ENCODE data around the gene TMEM50A.
"Not testable (repeated sequence)": the region's sequence is repeated elsewhere in the genome, so short reads cannot be mapped to it uniquely, and the experiment has no call there.

TMEM50A gene

DNA sequence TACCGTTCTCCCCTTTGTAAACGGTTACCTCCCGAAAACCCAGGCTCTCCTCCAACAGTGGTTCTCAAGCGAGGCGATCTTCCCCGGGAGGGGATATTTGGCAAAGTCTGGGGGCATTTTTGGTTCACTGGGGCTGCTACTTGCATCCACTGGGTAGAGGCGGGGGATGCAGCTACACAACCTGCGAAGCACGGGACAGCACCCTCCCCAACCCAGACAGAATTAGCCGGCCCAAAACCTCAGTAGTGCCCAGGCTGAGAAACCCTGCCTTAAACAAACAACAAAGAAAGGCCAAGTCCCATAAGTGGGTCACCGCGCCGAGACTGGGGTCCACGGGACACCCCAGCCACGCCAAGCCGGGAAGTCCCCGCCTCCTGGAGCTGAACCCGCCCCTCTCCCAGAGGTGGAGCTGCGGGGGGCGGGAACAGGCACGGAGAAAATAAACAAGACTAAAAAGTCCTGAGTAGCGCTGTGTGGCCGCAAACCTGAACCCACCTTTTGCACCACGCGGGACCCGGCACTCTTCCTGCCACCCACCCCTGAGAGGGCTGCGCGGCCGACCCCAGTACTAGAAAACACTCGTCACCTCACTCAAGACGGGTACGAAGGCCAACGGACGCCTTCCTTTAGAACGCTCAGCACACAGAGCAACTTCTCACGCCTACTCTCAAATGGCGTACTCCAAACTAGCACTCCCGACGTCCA lies 499 bp upstream of the TMEM50A start:
- peak; percentile 24 for DNase-seq

DNA sequence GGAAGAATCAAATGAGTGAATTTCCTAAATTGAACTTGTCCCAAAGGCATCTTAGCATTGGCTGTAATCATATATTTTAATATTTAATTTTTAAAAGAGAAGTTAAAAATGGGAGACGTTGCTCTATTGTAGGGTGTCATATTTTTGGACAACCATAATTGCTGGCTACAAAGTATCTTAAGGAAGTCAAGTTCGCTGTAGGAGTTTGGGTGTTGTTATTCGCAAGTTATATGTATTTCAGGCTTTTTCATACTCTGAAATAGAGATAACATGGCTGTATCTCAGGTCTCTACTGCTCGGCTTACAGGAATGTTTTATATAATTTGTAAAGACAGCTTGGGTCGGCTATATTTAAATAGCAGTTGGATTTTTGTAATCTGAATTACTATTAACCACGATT lies 852 bp downstream of the TMEM50A start:
- DNase-seq, result no peak

DNA sequence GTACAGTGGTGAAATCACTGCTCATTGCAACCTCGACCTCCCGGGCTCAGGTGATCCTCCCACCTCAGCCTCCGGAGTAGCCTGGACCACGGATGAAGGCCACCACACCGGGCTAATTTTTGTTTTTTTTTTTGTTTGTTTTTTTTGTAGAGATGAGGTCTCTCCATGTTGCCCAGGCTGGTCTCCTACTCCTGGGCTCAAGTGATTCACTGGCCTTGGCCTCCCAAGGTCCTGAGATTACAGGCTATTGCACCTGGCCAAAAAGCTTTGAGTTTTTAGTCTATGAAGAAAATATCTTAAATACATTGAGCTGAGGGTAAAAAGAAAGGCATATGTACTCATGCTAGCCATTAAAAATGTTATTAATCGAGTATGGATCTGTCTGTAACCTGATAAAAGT lies 3.6 kb downstream of the TMEM50A start:
- no peak for DNase-seq

DNA sequence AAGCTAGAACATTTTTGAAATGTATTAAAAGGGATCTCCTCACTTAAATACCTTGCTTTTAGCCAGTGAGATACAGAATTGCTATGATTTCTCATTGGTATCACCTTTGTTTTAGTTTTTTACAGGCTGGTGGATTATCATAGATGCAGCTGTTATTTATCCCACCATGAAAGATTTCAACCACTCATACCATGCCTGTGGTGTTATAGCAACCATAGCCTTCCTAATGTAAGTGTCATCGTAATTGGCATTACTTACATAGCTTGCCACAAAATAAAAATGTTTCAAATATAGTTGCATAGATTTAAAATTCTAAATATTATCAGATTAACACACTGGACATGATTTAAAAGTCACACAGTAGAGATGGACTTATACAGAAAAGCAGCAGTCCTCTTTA lies 4.7 kb downstream of the TMEM50A start:
- no peak for DNase-seq

DNA sequence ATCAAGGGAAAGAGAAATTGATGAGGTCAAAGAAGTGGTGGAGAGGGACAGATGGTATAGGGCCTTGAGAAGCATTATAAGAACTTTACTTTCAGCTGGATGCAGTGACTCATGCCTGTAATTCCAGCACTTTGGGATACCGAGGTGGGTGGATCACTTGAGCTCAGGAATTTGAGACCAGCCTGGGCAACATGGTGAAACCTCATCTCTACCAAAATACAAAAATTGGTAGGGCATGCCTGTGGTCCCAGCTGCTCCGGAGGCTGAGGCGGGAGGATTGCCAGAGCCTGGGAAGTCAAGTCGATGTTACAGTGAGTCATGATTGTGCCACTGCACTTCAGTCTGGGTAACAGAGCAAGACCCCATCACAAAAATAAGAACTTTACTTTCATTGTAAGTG lies 5.7 kb downstream of the TMEM50A start:
- no peak for DNase-seq

DNA sequence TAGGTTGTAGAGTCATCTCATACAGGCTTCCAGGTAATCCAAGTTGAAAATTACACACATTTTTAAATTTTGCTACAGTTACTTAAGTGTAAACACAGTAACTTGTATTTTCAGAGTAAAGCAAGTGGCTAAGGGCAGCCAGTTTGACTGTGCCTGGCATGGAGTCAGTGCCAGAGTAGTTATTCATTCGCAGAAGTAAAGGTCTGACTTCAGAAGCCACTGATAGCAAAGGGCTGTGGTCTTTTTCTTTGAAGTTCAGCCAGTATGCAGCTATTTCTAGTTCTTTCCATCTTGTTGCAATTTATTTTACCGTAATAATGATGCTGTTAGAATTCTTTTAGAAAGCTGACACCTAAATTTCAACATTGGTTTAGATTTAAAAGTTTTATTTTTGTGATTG lies 9.4 kb downstream of the TMEM50A start:
- no peak for DNase-seq

DNA sequence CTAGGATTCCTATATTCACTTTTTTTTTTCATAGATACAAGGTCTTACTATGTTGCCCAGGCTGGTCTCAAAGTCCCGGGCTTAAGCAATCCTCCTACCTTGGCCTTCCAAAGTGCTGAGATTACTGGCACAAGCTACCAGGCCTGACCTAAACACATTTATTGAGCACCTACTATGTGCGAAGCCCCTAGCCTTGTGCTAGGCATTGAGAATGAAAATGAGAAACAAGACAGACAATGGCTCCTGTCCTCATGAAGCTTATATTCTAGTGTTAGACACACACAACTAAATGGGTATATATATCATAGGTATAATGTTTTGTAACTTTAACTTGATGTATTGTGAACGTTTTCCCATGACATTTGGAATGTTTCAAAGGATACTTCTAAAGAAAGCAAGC lies 11.5 kb downstream of the TMEM50A start:
- DNase-seq, result no peak

DNA sequence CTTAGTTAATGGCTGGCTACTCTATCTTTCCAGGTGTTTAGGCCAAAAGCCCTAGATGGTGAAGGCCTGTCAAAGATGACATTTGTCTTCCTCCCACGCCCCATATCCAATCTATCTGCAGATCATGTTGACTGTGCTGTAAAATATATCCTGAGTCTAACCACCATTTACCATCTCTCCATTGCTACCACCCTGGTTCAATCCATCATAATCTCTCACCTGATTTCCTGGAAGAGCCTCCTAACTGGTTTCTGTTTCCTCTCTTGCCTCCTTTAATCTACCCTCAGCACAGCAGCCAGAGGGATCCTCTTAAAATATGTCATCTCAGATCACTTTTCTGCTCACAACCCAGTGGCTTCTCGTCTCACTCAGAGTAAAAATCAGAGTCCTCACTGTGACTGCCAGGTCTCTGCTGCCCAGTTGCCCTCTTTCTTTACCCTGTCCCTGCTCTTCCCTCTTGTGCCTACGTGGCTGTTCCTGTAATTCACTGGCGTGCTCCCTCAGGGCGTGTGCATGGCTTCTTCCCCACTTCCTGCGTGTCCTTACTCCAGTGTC lies 17.8 kb downstream of the TMEM50A start:
- no peak for DNase-seq

DNA sequence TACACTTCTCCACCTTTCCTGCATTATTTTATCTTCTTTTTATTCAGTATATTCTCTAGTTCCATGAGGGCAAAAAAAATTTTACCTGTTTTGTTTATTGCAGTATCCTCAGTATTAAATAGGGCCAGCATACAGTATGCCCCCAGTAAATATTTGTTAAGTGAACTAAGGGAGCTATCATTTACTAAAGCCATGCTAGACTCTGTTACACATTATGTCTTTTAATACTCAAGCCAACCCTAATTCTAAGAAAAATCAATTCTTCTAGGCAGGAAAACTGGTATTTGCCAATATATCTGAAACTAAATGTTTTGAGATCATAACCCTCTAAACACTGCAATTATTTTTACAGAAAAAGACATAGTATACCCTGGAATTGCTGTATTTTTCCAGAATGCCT lies 18.3 kb downstream of the TMEM50A start:
- no peak for DNase-seq

DNA sequence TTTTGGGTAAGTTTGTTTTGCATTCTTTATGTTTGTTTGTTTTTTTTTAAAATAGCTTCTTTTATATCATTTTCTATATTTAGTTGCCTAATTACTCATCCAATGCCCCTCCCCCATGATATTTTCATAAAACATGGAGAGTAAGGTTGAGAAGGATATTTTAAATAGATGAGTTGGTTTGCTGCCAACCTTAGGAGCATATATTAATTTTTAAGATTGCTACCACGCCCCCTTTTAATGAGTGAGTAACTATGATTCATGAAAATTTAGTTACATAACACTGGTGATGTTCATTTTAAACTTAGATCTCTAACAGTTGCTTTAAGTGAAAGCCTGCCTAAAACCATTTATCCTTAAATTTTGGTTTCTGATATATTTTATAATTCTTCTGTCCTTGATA lies 18.7 kb downstream of the TMEM50A start:
- no peak for DNase-seq

DNA sequence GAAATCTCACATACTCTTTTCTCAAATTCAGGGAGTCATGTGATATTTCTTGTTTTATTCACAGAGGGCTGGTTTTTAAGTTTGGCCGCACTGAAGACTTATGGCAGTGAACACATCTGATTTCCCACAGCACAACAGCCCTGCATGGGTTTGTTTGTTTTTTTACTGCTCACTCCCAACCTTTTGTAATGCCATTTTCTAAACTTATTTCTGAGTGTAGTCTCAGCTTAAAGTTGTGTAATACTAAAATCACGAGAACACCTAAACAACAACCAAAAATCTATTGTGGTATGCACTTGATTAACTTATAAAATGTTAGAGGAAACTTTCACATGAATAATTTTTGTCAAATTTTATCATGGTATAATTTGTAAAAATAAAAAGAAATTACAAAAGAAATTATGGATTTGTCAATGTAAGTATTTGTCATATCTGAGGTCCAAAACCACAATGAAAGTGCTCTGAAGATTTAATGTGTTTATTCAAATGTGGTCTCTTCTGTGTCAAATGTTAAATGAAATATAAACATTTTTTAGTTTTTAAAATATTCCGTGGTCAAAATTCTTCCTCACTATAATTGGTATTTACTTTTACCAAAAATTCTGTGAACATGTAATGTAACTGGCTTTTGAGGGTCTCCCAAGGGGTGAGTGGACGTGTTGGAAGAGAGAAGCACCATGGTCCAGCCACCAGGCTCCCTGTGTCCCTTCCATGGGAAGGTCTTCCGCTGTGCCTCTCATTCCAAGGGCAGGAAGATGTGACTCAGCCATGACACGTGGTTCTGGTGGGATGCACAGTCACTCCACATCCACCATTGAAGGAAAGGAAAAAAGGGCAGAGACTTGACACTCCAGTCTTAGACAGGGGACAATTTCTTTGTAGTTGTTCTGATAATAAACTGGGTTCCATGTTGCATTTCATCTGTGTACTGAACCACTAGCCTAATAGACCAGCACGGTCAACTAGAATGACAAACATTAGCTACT lies 22.8 kb downstream of the TMEM50A start:
- DNase-seq, result no peak

DNA sequence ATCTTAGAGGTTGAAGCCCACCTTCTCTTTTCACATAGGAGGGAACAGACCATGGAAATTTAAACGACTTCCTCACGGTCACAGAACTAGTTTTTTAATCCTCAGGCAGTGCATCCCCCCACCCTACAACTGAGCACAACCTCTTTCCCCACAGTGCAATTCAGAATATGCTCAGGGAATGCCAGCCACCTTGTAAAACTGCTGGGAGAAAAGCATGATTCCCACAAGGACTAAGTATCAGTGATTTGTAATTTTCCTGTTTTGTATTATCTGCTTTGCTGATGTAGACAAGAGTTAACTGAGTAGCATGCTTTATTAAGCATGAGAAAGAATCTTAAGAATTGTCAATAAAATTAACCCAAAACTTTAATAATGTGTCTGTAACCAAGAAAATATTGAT lies 23.8 kb downstream of the TMEM50A start:
- DNase-seq, result no peak

DNA sequence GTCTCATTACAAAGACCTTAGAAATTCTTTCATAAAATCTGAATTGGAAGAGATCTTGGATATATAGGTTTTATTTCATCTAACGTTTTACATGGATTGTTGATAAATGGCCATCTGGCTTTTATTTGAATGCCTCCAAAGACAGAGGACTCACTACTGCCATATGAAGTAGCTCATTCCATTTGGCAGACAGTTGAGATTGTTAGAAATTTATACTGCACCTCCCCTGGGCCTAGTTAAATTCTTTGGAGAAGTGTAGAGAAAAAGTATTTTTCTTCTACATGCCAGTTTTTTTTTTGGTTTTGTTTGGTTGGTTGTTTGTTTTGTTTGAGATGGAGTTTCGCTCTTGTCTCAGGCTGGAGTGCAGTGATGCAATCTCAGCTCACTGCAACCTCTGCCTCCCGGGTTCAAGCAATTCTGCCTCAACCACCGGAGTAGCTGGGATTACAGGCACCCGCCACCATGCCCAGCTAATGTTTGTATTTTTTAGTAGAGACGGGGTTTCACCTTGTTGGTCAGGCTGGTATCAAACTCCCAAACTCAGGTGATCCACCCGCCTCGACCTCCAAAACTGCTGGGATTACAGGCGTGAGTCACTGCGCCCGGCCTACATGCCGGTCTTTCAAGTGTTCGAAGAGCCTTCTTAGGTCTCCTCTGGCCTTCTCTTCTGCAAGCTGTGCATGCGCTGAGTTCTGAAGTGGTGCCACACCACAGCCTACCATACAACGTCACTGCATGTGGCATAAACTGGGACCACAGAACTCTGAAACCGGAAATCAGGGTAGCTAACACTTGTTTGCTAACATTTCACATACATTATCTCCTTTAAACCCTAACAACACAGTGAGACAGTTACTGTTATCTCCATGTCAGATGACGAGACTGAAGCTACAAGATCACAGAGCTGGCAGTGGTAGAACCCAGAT lies 24.8 kb downstream of the TMEM50A start:
- not testable (repeated sequence) for DNase-seq

DNA sequence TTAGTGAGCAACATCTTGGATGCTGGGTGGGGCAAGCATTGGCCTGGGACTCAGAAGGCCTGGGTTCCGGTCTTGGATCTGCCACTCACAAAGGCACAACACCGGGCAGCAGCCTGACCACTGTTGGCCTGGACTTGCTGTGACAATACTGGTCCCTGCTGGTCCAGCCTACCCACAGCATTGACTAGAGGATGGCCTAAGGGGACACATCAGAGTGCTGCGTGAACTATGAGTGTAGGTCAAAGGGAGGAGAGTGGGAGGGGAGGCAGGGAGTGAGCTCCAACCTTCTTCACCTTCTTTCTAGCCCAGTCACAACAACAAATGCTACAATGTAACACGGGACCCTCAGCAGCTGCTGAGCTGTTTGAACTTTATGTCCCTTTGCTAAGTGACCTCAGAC lies 31.1 kb downstream of the TMEM50A start:
- no peak for DNase-seq

DNA sequence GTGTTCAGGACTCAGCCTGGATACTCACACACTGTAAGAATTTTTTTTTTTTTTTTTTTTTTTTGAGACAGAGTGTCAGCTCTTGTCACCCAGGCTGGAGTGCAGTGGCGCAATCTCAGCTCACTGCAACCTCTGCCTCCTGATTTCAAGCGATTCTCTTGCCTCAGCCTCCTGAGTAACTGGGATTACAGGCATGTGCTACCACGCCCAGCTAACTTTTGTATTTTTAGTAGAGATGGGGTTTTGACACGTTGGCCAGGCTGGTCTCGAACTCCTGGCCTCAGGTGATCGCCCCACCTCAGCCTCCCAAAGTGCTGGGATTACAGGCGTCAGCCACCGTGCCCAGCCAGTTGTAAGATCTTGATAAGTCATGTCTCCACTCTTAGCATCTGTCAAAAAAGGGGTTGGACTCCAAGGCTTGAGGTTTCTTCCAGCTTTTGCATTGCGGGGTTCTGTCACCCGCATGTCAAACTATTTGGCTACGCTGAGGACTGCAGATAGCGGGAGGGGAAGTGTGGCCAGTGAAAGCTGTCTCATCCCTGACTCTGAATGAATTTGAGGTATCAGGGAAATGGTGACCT lies 31.6 kb downstream of the TMEM50A start:
- DNase-seq, result not testable (repeated sequence)

DNA sequence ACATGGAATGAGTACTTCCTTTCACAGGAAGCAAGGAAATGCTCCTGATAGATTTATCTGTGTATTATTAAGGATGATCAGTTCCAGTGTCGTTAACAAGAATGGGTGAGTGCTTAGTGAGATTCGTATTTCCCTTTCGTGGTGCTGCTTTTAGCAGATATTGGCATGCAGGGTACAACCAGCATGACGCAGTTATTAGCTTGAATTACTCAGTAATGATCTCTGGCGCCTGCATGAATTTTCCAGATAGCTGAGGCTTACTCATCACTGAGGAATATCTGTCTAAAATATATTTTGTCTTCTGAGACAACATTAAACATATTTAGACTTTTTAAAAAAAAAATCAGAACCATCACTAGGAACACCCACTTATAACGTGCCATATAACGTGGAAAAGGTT lies 33.6 kb downstream of the TMEM50A start:
- not testable (repeated sequence) for DNase-seq

DNA sequence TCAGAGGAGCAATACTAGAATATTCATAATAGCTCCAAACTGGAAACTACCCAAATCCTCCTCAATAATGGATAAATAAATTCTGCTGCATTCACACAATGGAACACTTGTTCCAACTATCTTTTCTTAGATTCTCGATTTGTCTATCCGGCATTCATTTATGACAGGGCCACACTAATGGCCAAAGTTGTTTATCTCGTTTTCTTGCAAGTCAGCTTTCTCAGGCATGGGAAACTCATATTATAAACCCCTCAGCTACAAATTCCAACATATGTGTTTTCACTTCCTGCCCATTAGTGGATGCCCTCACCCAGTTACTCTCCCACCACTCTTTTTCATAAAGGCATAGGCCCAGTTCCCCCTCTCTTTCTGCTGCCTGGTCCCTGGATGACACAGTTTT lies 40.2 kb downstream of the TMEM50A start:
- DNase-seq, result not testable (repeated sequence)

DNA sequence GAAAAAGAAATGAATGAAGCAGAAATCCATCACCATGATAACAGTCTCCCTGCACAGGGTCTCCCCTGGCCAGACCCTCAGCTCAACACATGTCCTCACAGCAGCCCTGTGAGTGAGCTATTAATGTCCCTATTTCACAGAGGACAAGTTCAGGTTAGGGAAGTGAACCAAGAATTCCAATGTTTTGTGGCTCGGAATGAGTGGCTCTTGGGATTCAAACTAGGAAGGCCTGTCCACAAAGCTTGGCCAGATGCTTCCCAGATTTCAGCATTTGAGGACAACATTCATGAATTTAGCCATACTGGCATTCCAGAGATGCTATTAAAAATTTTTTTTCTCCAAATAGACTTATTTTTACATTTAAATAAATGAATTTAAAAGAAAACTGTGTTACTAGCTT lies 44.4 kb downstream of the TMEM50A start:
- DNase-seq, result not testable (repeated sequence)

DNA sequence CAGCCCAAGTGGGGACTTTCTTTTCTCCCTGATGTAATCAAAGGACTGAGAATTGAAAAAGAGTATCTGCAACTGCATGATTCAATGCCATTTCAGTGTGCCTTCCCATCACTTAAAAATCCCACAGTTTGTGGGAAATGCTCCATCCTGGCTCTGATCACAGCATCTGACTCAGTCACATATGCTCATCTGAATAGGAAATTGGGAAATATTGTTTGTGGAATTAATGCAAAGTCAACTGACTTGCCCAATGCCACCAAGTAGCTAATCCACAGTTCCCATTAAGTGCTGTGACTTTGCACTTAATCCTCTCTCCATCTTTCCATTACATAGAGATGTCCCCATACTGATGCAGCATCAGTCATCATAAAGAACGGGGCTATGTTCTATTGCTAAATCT lies 45.0 kb downstream of the TMEM50A start:
- not testable (repeated sequence) for DNase-seq

DNA sequence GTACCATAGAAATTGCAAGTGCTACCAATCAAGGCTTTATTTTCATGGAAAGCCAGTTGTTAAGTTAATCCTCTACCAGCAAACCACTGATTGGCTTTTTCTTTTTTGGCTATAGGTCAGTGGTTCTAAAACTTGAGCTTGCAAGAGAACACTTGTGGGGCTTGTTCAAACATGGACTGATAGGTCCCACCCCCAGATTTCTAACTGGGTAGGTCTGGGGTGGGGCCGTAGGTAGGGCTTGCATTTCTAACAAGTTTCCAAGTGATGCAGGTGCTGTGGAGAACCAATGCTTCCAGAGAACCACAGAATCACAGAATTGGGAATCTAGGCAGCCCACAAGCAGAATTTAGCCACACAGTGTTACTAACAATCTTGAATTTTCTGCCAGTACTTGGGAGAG lies 45.7 kb downstream of the TMEM50A start:
- not testable (repeated sequence) for DNase-seq

DNA sequence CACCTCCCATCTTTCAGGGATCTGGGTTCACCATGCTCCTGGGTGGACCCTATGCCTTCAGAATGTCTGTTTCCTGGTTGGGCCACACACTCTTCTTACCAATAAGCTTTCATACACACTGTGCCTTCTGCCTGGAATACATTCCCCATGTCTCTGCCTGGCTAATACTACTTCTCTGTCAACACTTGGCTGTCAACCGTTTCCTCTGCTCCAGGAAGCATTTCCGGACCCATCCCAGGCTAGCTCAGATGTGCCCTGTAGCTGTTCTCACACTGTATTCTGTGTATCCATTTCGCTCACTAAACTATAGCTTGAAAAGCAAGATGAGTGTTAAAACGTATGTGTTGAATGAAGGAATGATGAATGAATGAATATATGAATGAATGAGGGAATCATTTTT lies 49.0 kb downstream of the TMEM50A start:
- DNase-seq, result not testable (repeated sequence)

DNA sequence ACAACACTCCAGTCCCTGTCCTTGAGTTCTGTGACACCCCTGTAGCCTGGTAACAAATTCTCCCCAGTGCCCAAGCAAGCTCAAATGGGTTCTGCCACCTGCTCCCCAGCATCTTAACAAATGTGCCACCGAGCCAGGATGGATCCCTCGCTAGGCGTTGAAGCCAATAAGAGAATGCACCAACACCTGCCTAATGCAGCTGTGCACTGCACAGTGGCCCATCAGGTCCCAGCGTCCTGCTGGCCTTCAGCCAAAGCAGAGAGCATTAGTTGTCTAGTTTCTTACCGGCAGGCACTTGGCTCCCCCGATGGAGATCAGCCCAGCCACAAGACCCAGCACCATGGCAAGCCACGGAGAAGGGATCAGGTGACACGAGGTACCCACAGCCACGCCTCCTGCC lies 50.6 kb downstream of the TMEM50A start:
- not testable (repeated sequence) for DNase-seq

Data from activated naive CD4-positive, alpha-beta T cell treated with Interleukin-2 at 50 U/mL for 16 hours (primary cell).